ENCODE measurements around the gene COL25A1. TPM values are rescaled to one million over a fixed set of nuclear protein-coding genes. Genes with fewer than 3 reads are reported as not detected.

The COL25A1 gene
- total RNA-seq, 1 donor = not detected

GRCh38 chr4:108834835-108835384 is 467.5 kb downstream of the COL25A1 start:
- DNase-seq (ENCODE audit: low read depth in 2 of 3, low spot score in 2 of 3) = peak in 2 of 3 donors; percentile 29 to 73

GRCh38 chr4:108834166-108834834 is 468.2 kb downstream of the COL25A1 start:
- DNase-seq (ENCODE audit: low read depth in 2 of 3, low spot score in 2 of 3) = no peak

- no peak for DNase-seq (ENCODE audit: low read depth in 2 of 3, low spot score in 2 of 3)
These were observed 469.4 kb downstream of the COL25A1 start for GRCh38 chr4:108833046-108833445.

GRCh38 chr4:108831886-108832285 is 470.6 kb downstream of the COL25A1 start:
- no peak for DNase-seq (ENCODE audit: low read depth in 2 of 3, low spot score in 2 of 3)

- DNase-seq (ENCODE audit: low read depth in 2 of 3, low spot score in 2 of 3) = no peak
These were observed 471.2 kb downstream of the COL25A1 start for GRCh38 chr4:108831291-108831690.

- peak in 1 of 3 donors; percentile 55 for DNase-seq (ENCODE audit: low read depth in 2 of 3, low spot score in 2 of 3)
These were observed 471.8 kb downstream of the COL25A1 start for GRCh38 chr4:108830509-108831244.

- no peak for DNase-seq (ENCODE audit: low read depth in 2 of 3, low spot score in 2 of 3)
These were observed 472.4 kb downstream of the COL25A1 start for GRCh38 chr4:108829966-108830492.

GRCh38 chr4:108828620-108829019 is 473.8 kb downstream of the COL25A1 start:
- no peak for DNase-seq (ENCODE audit: low read depth in 2 of 3, low spot score in 2 of 3)

- no peak for DNase-seq (ENCODE audit: low read depth in 2 of 3, low spot score in 2 of 3)
These were observed 476.7 kb downstream of the COL25A1 start for GRCh38 chr4:108825737-108826136.

- DNase-seq (ENCODE audit: low read depth in 2 of 3, low spot score in 2 of 3) = no peak
These were observed 481.0 kb downstream of the COL25A1 start for GRCh38 chr4:108821351-108821930.

- no peak for DNase-seq (ENCODE audit: low read depth in 2 of 3, low spot score in 2 of 3)
These were observed 481.7 kb downstream of the COL25A1 start for GRCh38 chr4:108820492-108821350.

GRCh38 chr4:108814326-108814725 is 488.1 kb downstream of the COL25A1 start:
- DNase-seq (ENCODE audit: low read depth in 2 of 3, low spot score in 2 of 3) = no peak

GRCh38 chr4:108813261-108813660 is 489.2 kb downstream of the COL25A1 start:
- no peak for DNase-seq (ENCODE audit: low read depth in 2 of 3, low spot score in 2 of 3)

GRCh38 chr4:108811486-108811885 is 491.0 kb downstream of the COL25A1 start:
- no peak for DNase-seq (ENCODE audit: low read depth in 2 of 3, low spot score in 2 of 3)

- no peak for DNase-seq (ENCODE audit: low read depth in 2 of 3, low spot score in 2 of 3)
These were observed 492.4 kb downstream of the COL25A1 start for GRCh38 chr4:108810087-108810486.

- DNase-seq (ENCODE audit: low read depth in 2 of 3, low spot score in 2 of 3) = no peak
These were observed 497.7 kb downstream of the COL25A1 start for GRCh38 chr4:108804648-108805273.

GRCh38 chr4:108799306-108799705 is 503.2 kb downstream of the COL25A1 start:
- no peak for DNase-seq (ENCODE audit: low read depth in 2 of 3, low spot score in 2 of 3)

- DNase-seq (ENCODE audit: low read depth in 2 of 3, low spot score in 2 of 3) = no peak
These were observed 506.3 kb downstream of the COL25A1 start for GRCh38 chr4:108796173-108796572.

GRCh38 chr4:108795733-108796132 is 506.7 kb downstream of the COL25A1 start:
- no peak for DNase-seq (ENCODE audit: low read depth in 2 of 3, low spot score in 2 of 3)

GRCh38 chr4:108794136-108794535 is 508.3 kb downstream of the COL25A1 start:
- no peak for DNase-seq (ENCODE audit: low read depth in 2 of 3, low spot score in 2 of 3)

Data from hematopoietic multipotent progenitor cell (in vitro differentiated cells).